Measurements from ENCODE around the gene TAOK1. TPM values are rescaled to one million over a fixed set of nuclear protein-coding genes. Genes with fewer than 3 reads are reported as not detected.

The TAOK1 gene
- total RNA-seq, 1 donor from 2014 or later, result 63.5 TPM

DNA sequence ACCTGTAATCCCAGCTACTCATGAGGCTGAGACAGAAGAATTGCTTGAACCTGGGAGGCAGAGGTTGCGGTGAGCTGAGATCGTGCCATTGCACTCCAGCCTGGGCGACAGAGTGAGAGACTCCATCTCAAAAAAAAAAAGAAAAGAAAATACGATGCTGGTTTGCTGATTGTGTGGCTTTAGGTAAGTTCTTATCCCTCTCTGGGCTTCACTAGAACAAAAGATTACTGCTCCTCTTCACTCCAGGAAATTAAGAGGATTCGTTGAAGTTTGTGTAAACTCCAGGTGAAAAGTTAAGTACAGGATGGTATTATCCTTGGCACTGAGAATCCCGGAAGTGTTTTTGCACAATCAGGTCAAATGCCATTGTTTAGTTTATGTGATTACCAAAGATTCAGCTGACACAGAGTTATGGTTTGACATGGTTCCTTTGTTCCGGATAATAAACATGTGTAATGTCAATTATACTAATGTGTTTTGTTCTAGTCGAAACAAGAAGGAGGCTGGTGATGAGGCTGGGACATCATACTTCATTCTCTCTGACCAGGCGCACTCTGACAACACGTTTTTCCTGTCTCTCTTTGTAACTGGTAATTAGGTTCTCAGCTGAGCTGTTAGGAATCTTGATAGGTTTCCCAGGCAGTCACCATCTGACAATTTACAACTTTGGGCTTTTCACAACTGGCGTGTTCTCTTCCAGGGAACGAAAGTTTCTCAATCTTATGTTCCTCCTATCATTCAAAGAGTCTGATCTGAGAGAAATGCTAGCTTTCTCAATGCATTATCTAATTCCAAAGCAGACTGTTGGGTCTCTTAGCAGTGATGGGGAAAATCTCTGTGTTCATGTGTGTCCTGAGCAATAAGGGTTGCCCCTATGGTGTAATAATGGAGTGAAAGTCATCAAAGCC lies 10.8 kb upstream of the TAOK1 start:
- H3K27ac Mint-ChIP-seq, result peak overlapping the region; percentile 84
- TF ChIP-seq, protein P1, sequence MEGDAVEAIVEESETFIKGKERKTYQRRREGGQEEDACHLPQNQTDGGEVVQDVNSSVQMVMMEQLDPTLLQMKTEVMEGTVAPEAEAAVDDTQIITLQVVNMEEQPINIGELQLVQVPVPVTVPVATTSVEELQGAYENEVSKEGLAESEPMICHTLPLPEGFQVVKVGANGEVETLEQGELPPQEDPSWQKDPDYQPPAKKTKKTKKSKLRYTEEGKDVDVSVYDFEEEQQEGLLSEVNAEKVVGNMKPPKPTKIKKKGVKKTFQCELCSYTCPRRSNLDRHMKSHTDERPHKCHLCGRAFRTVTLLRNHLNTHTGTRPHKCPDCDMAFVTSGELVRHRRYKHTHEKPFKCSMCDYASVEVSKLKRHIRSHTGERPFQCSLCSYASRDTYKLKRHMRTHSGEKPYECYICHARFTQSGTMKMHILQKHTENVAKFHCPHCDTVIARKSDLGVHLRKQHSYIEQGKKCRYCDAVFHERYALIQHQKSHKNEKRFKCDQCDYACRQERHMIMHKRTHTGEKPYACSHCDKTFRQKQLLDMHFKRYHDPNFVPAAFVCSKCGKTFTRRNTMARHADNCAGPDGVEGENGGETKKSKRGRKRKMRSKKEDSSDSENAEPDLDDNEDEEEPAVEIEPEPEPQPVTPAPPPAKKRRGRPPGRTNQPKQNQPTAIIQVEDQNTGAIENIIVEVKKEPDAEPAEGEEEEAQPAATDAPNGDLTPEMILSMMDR (conservative IDR thresholded peaks at IDR 0.05), result no peak
- peaks cover 28% of the 10 kb centered on the region for H3K4me1 Mint-ChIP-seq (ENCODE audit: unreplicated experiment)
- H3K9me3 Mint-ChIP-seq, result no peaks in the 10 kb centered on the region
- no peaks in the 10 kb centered on the region for H3K36me3 Mint-ChIP-seq
- no peak for DNase-seq (ENCODE audit: extremely low spot score, unreplicated experiment)
- H3K4me3 Mint-ChIP-seq, result peak overlapping the region; percentile 31
- H3K27me3 Mint-ChIP-seq, result peaks cover 8% of the 10 kb centered on the region

DNA sequence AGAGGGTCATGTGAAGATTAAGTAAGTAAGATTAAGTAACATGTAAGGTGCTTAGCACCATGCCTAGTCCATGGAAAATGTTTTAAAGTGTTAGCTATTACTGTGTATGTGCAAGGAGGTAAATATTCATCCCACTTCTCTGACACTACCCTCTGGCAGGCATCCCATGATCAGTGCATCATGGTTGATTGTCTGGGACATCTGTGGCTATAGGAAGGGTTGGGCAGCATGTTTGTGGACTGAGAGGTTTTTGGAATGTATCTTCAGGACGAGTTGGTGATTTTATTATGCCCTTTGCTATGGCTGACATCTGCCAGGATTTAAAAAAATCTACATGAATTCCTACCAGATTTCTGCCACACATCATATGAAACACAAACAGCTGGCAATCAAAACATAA lies 6.5 kb upstream of the TAOK1 start:
- Mint-ChIP-seq H3K9me3 (no peaks in the 10 kb centered on the region), H3K27me3 (peaks cover 4% of the 10 kb centered on the region), H3K4me3 (no peak overlapping the region), H3K27ac (no peak overlapping the region), H3K4me1 (ENCODE audit: unreplicated experiment) (peaks cover 10% of the 10 kb centered on the region), H3K36me3 (no peaks in the 10 kb centered on the region)
- no peak for DNase-seq (ENCODE audit: extremely low spot score, unreplicated experiment)
- TF ChIP-seq, protein P1 (conservative IDR thresholded peaks at IDR 0.05), result no peak

DNA sequence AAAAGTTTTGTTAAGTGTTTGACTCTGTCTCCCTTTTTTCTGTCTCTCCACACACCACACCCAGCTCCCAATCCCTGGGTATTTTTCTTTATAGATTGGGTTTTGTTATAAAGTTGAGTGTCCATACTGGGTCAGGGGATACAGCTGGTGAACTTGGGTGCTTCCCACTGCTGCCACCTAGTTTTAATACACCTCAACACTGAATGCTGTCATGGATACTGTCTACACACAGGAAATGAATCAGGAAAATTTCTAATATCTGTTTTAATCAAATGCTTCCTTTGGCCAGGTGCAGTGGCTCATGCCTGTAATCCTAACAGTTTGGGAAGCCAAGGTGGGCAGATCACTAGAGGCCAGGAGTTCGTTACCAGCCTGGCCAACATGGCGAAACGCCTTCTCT lies 5.3 kb upstream of the TAOK1 start:
- Mint-ChIP-seq H3K27ac (no peak overlapping the region), H3K4me3 (no peak overlapping the region), H3K36me3 (no peaks in the 10 kb centered on the region), H3K4me1 (ENCODE audit: unreplicated experiment) (peaks cover 5% of the 10 kb centered on the region), H3K27me3 (no peaks in the 10 kb centered on the region), H3K9me3 (no peaks in the 10 kb centered on the region)
- TF ChIP-seq, protein P1 (conservative IDR thresholded peaks at IDR 0.05), result no peak
- DNase-seq (ENCODE audit: extremely low spot score, unreplicated experiment), result no peak

DNA sequence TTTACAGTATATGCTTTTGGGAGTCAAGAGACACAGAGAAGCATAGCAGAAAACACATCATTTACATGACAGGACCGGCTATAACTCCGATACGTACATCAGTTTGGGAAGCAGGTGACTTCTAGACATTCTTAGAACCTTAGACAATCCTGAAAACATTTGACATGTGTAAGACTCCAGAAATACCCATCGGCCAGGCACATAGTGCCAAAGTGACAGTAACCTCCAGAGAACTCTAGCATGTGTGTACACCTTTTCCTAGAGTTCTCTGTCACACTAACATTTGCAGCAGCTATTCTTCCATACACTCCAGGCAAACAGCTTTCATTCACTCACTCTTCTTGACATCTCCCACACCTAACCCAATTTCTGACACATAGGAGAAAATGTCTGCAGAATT lies 3.4 kb upstream of the TAOK1 start:
- H3K36me3 Mint-ChIP-seq, result peaks cover 3% of the 10 kb centered on the region
- no peaks in the 10 kb centered on the region for H3K27me3 Mint-ChIP-seq
- no peaks in the 10 kb centered on the region for H3K9me3 Mint-ChIP-seq
- peaks cover 13% of the 10 kb centered on the region for H3K4me1 Mint-ChIP-seq (ENCODE audit: unreplicated experiment)
- TF ChIP-seq, protein P1 (conservative IDR thresholded peaks at IDR 0.05), result no peak
- no peak for DNase-seq (ENCODE audit: extremely low spot score, unreplicated experiment)
- no peak overlapping the region for H3K27ac Mint-ChIP-seq
- no peak overlapping the region for H3K4me3 Mint-ChIP-seq

DNA sequence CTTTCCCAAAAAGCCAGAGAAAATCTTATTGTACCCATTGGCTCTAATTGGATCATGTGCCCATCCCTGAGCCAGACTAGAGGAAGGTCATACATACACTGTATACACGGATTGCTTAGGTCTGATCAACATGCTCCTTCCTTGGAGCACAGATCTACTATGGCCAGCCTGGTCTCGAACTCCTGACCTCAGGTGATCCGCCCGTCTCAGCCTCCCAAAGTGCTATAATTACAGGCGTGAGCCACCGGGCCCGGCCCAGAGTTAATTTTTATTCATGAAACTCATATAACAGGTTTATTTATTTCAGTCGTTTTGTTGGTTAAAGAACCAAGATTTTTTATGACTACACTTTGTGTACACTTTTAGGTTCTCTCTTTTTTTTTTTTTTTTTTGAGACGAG lies 1.2 kb upstream of the TAOK1 start:
- no peak for DNase-seq (ENCODE audit: extremely low spot score, unreplicated experiment)

More for the DNA sequence above, 1.2 kb upstream of the TAOK1 start:
- Mint-ChIP-seq H3K27ac (no peak overlapping the region), H3K36me3 (peaks cover 3% of the 10 kb centered on the region), H3K27me3 (no peaks in the 10 kb centered on the region), H3K4me1 (ENCODE audit: unreplicated experiment) (peaks cover 32% of the 10 kb centered on the region), H3K4me3 (peak overlapping the region; percentile 54), H3K9me3 (no peaks in the 10 kb centered on the region)
- TF ChIP-seq, protein P1 (conservative IDR thresholded peaks at IDR 0.05), result no peak
